Cortex of kidney (tissue), 1 donor: Measurements from ENCODE around the gene SYNGR3.
"Not testable (repeated sequence)": the region's sequence is repeated elsewhere in the genome, so short reads cannot be mapped to it uniquely, and the experiment has no call there.

ENCODE experiments used
- DNase-seq: peaks from one replicate; lab custom pipeline; 2025; lab: John Stamatoyannopoulos, UW

SYNGR3 gene

GRCh38 chr16:2028620-2029220 lies 39.0 kb downstream of the SYNGR3 start:
- no peak for DNase-seq

- DNase-seq, result no peak
These were observed 39.6 kb downstream of the SYNGR3 start for GRCh38 chr16:2029350-2029749.

DNA sequence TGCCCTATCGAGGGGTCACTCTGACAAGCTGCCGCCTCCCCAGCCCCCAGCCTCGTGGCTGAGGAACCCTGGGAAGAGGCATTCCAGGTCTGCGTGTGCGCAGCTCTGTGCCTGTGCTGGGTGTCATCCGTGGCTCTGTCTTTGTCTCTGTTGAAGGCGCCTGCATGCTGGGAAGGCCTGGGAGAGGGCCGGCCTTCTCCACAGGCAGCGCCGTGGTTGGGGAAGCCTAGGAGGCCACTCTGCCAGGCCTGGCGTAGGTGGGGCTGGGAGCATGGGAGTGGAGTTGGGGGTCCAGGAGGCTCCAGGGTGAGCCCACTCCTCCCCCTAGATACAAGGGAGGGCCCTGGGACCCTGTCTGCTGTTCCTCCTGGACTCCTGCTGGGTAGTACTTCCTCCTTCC lies 40.3 kb downstream of the SYNGR3 start:
- DNase-seq, result no peak

GRCh38 chr16:2031081-2031577 lies 41.4 kb downstream of the SYNGR3 start:
- no peak for DNase-seq

DNA sequence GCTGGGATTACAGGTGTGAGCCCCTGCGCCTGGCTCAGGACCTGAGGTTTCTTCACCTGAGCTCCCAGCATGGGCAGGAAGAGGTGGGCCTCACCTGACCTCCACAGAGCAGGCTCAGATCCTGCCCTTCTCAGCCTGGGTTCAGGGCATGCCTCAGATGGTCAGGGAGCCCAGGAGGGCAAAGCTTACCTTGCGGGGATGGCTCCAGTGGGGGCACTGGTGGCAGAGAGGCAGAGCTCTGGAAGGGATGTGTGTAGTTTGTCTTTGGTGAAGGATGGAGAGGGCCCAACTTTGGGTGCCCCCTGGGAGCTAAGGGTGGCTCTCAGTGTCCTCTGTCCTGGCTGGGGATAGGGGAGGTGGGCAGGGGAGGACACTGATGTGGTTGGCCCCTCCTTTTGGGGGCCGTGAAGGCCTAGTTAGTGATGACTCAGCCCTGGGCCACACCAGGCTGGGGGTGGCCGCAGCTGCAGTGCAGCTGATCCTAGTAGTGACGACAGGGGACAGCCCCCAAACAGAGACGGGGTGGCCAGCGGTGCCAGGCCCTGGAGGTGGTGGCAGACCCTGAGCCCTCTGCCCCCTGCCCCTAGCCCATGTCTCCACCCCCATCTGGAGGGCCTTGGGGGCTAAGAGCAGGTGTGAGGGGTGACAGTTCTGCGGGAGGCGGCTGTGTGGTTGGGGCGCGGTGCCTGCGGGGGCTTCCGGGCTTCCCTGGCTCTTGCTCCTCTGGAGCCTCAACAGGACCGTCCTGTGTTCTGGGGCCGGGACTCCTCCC lies 42.7 kb downstream of the SYNGR3 start:
- DNase-seq, result no peak

GRCh38 chr16:2033057-2033908 lies 43.5 kb downstream of the SYNGR3 start:
- no peak for DNase-seq

DNA sequence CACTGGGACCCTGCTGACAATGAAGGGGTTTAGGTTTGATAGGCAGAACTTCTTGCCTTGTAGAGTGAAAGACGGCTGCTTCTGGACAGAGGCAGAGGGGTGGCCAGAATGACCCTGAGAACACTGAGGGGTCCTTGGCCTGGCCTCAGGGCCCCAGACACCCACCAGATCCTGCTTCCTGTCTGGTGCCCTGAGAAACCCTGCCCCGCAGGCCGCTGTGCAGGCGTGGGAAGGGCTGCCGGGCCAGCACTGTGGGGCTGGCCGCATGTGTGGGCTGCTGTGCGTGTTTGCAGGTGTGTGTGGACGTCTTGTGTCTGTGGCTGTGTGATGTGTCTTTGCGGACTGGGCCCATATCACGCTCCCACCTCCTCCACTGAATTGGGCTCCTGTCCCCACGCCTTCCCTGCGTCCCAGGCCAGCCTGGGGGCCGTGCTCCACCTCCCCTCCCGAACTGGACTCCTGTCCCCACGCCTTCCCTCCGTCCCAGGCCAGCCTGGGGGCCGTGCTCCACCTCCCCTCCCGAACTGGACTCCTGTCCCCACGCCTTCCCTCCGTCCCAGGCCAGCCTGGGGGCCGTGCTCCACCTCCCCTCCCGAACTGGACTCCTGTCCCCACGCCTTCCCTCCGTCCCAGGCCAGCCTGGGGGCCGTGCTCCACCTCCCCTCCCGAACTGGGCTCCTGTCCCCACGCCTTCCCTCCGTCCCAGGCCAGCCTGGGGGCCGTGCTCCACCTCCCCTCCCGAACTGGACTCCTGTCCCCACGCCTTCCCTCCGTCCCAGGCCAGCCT lies 44.3 kb downstream of the SYNGR3 start:
- DNase-seq, result not testable (repeated sequence)

DNA sequence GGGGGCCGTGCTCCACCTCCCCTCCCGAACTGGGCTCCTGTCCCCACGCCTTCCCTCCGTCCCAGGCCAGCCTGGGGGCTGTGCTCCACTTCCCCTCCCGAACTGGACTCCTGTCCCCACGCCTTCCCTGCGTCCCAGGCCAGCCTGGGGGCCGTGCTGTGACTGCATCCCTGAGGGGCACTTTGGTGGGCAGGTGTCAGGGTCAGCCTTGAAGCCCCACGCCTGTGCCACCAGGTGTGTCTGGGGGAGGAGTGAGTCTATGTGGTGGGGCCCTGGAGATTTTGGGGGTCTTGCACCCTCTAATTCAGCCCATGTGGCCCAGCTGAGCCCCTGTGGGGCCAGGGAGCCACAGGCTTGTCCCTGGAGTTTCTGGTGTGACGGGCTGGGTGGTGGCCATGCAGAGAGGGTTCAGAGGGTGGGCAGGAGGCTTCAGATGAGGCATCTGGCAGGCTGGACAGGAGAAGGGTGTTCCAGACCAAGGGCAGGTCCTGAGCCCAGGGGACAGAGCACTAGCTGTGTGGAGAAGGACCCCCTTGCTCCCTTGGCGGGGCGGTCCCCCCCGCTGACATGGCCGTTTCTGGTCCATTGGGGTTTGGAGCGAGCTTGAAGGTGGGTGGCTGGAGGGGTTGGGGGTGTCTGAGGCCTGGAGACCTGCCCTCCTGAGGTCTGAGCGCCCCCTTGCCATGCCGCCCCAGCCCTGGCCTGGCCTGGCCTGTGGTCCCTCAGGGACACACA lies 45.1 kb downstream of the SYNGR3 start:
- no peak for DNase-seq

DNA sequence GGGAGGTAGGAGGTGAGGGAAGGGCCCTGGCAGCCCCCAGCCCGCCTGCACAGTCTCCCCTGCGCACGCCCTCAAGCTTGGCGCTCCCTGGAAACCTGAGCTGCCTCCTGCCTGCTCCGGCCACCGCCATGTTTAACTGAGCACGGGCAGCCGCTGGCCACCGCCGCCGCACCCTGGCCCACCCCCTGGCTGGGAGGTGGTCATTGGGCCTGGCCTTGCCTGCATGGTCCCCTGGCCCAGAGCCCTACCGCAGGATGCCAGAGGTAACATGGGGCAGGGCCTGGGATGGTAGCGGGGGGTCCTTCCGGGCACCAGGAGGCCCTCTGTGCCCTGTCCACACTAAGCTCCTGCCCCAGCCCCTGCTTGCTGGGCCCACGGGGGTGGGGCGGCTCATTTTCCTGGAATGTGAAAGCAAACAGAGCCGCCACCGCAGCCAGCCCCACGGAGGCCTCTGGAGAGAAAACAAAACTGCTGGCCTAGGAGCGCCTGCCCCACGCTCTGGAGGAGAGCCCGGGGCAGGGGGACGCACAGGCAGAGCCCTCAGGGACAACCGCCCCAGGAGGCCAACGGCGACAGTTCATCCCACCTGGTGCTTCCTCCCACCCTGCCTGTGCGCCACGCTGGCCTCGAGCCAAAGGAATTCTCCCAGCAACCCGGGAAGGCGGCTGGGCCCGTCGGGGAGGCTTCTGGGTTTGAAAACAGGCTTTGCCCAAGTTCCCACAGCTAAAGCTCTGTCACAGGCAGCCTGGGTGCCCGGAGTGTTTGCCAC lies 45.8 kb downstream of the SYNGR3 start:
- no peak for DNase-seq

- no peak for DNase-seq
These were observed 46.6 kb downstream of the SYNGR3 start for GRCh38 chr16:2036200-2036966.

- no peak for DNase-seq
These were observed 47.3 kb downstream of the SYNGR3 start for GRCh38 chr16:2037115-2037514.

DNA sequence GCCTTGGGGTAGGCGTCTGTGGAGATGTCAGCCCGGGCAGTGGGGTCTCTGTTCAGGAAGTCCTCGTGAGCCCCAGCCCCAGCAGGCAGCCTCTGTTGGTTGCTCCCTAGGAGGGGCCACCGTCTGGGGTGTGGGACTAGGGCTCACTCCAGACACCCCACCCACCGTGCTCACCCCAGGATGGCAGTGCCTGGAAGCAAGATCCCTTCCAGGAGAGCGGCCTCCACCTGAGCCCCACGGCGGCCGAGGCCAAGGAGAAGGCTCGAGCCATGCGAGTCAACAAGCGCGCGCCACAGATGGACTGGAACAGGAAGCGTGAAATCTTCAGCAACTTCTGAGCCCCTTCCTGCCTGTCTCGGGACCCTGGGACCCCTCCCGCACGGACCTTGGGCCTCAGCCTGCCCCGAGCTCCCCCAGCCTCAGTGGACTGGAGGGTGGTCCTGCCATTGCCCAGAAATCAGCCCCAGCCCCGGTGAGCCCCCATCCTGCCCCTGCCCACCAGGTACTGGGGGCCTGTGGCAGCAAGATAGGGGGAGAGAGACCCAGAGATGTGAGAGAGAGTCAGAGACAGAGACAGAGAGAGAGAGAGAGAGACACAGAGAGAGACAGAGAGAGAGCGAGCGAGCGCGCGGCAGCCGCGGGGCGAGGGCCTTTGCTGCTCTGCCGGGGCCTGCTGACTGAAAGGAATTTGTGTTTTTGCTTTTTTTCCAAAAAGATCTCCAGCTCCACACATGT lies 48.0 kb downstream of the SYNGR3 start:
- no peak for DNase-seq

- DNase-seq, result no peak
These were observed 48.8 kb downstream of the SYNGR3 start for GRCh38 chr16:2038382-2039231.

DNA sequence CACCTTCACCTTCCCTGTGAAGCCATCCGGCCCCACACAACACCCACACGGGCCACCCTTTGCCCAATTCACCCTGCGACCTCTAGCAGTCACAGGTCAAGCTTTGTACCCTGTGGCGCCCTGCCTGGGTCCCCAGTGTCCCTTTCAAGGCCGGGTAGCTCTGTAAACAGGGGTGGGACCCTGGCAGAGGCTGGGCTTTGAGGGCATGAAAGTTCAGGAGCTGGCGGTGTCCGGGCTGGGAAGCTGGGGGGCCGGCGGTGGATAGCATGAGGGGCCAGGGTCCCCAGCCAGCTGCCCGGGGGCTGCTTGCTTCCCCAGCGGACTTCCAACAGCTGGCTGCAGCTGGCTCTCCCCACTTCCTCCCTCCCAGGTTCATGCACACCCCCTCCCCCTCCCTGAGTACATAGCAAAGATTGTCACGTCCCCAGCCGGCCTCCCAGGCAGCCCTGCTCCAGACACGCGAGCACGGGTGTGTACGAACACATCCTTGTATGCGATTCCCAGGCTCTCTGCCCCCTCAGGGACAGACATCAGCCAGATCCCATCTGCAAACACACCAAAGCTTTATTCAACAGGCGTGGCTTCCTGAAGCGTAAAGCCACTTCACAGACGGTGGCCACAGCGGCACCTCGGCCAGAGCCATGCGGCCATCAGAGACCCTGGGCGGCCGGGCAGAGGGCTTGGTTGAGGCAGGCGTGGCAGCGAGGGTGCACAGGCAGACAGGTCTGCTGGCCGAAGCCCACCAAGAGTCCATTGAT lies 49.7 kb downstream of the SYNGR3 start:
- DNase-seq, result no peak

GRCh38 chr16:2040041-2040786 lies 50.4 kb downstream of the SYNGR3 start:
- no peak for DNase-seq

DNA sequence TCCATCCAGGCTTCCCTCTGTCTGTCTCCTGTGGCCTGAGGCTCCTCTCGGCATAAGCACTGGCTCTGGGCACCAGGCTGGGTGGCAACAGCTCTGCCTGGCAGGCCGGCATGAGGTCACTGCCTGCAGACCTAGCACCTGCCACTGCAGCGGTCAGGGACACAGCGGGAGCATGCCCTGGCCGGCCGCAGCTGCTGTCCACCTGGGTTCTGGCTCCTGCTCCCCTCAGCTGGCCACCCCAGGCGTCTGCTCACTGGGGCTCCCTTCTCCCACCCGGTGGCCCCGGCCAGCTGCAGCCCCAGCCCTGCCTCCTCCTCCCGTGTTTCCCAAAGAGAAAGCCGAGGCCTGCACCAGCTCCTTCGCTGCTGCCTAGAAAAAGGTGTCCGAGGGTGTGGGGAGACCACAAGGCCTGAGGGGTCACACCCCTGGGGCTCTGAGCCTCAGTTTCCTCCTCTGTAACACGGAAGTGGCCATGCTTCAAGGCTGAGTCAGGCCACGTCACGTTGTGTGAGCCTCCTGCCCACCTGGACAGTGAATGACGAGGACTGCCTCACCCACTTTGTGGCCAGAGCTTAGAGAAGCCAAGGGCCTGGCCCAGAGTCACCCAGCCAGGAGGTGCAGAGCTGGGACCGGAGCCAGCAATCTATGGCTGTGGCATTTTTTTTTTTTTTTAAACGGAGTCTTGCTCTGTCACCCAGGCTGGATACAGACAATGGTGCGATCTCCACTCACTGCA lies 51.2 kb downstream of the SYNGR3 start:
- DNase-seq, result no peak
